ENCODE measurements around the gene ANKRD50. TPM values are rescaled to one million over a fixed set of nuclear protein-coding genes. Genes with fewer than 3 reads are reported as not detected.
A peak's percentile ranks its signal among the peaks of the same experiment; 100 is the strongest.

ANKRD50 gene, protein sequence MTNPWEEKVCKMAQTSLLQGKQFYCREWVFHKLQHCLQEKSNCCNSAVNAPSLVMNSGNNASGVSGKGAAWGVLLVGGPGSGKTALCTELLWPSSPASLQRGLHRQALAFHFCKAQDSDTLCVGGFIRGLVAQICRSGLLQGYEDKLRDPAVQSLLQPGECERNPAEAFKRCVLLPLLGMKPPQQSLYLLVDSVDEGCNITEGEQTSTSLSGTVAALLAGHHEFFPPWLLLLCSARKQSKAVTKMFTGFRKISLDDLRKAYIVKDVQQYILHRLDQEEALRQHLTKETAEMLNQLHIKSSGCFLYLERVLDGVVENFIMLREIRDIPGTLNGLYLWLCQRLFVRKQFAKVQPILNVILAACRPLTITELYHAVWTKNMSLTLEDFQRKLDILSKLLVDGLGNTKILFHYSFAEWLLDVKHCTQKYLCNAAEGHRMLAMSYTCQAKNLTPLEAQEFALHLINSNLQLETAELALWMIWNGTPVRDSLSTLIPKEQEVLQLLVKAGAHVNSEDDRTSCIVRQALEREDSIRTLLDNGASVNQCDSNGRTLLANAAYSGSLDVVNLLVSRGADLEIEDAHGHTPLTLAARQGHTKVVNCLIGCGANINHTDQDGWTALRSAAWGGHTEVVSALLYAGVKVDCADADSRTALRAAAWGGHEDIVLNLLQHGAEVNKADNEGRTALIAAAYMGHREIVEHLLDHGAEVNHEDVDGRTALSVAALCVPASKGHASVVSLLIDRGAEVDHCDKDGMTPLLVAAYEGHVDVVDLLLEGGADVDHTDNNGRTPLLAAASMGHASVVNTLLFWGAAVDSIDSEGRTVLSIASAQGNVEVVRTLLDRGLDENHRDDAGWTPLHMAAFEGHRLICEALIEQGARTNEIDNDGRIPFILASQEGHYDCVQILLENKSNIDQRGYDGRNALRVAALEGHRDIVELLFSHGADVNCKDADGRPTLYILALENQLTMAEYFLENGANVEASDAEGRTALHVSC (N-terminal part only)
- total RNA-seq (2016; rRNA removed; fragmentation: Illumina TruSeq; extraction: Trizol) (4.4 and 10.2 TPM in 2 replicates), polyA plus RNA-seq (2011; rRNA removed) (2.4 and 2.9 TPM in 2 replicates), polyA minus RNA-seq (2011; rRNA and poly(A)+ RNA removed; ENCODE audit: low replicate concordance) (6.4 and 14.7 TPM in 2 replicates), Bru-seq, nascent RNA (percentile 87 among the genes with signal in this experiment), BruChase-seq, experiment 1, labeled RNA remaining after a 6-hour chase (percentile 73 among the genes with signal in this experiment), BruChase-seq, experiment 2, labeled RNA remaining after a 2-hour chase (percentile 85 among the genes with signal in this experiment)
- 0.20 and 0.26 TPM in 2 replicates for total RNA-seq (2016; cell fraction: cytosol; rRNA removed; fragmentation: Illumina TruSeq; extraction: Trizol; ENCODE audit: low read depth)
- total RNA-seq (2016; cell fraction: insoluble cytoplasmic fraction; rRNA removed; fragmentation: Illumina TruSeq; extraction: Trizol): 4.2 and 9.8 TPM in 2 replicates
- 1.4 and 1.6 TPM in 2 replicates for total RNA-seq (2016; cell fraction: membrane; rRNA removed; fragmentation: Illumina TruSeq; extraction: Trizol)
- total RNA-seq (2016; cell fraction: nucleus; rRNA removed; fragmentation: Illumina TruSeq; extraction: Trizol): 8.3 and 8.4 TPM in 2 replicates
- 1.0 and 2.2 TPM in 2 replicates for polyA plus RNA-seq (2011; cell fraction: cytosol; rRNA removed)
- 2.6 and 3.1 TPM in 2 replicates for polyA plus RNA-seq (2011; cell fraction: nucleus; rRNA removed)
- 4.4 and 4.5 TPM in 2 replicates for polyA plus RNA-seq (2012)
- polyA plus RNA-seq (2016; cell fraction: cytosol; fragmentation: Illumina TruSeq; extraction: Trizol; ENCODE audit: low read depth): 0.08 and 0.10 TPM in 2 replicates
- 4.3 TPM in 2 replicates for polyA plus RNA-seq (2016; cell fraction: insoluble cytoplasmic fraction; fragmentation: Illumina TruSeq; extraction: Trizol; ENCODE audit: low read depth)
- polyA plus RNA-seq (2016; cell fraction: membrane; fragmentation: Illumina TruSeq; extraction: Trizol; ENCODE audit: low read depth): 0.32 and 0.40 TPM in 2 replicates
- 5.2 and 5.4 TPM in 2 replicates for polyA plus RNA-seq (2016; cell fraction: nucleus; fragmentation: Illumina TruSeq; extraction: Trizol; ENCODE audit: insufficient read depth, low read depth)
- polyA minus RNA-seq (2011; cell fraction: cytosol; rRNA and poly(A)+ RNA removed): 5.4 and 7.5 TPM in 2 replicates
- 18.7 and 26.4 TPM in 2 replicates for polyA minus RNA-seq (2011; cell fraction: nucleus; rRNA and poly(A)+ RNA removed)
- long read RNA-seq, experiment 1, partial matches to known transcripts: 1 of 1 reads
- long read RNA-seq, experiment 1, other reads (novel, unspliced or antisense): 0 of 1 reads
- long read RNA-seq, experiment 2, partial matches to known transcripts: 0 of 4 reads
- long read RNA-seq, experiment 2, other reads (novel, unspliced or antisense): 4 of 4 reads

DNA sequence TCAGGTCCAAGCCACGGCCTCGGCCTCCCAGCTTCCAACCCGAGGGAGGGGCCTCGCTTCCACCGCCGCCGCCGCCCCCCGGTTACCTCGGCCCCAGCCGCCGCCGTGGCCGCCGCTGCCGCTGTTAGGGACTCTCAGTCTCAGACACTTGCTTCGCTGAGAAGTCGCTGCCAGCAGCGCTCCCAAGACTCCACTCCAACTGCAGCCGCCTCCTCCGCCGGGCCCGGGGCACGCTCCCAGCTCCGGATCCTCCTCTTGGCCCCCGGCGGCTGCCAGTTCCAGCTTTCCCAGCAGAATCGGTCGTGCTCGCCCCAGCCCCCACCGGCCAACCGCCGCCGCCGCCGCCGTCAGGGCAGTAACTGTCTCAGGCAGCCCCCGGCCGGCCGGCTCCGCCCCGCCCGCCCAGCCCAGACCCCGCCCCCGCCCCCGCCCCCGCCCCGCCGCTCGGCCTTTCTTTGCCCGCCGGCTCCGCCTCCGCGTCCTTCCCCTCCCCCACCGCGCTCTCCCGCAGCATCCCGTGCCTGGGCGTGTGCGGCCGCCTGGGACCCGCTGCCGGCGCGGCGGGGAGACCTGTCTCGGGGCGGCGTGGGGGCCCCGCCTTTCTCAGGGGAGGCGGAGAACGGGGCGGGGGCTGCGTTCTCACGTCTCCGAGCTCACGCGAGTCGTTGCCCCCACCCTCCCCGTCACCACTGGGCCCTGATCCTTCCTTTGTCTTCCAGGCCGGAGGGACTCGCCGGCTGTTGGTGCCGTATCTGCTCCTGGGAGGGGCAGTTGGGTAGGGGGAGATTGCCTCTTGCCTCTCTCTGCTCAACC, at the start of gene ANKRD50:
Gene ANKRD50, minus strand, starts transcription at position 361 of the 813 bp plus-strand sequence. CDS start 2,221 bp downstream, outside the sequence.
- ATAC-seq (peak; percentile 82), DNase-seq (ENCODE audit: low spot score) (peak; percentile 74), FAIRE-seq (no peak)
- peak within 1 kb of the TSS; percentile 84 for H3K9ac ChIP-seq (ENCODE audit: insufficient read depth, low read depth, low read length)
- H3K4me3 ChIP-seq (replicated peaks in 1 of 3; ENCODE audit: insufficient read depth in 1 of 3, low read depth in 2 of 3, low read length in 3 of 3): peak within 1 kb of the TSS; percentile 80 to 89 (median 85)
- H3K4me2 ChIP-seq (ENCODE audit: low read depth, low read length): peak within 1 kb of the TSS; percentile 91
- intact Hi-C loops (cut with micrococcal nuclease; ENCODE audit: unreplicated experiment) (loop anchor here (2.0 to 5.0 kb wide), 2 partner anchors 45 to 182 kb away; no protein-coding TSS in a partner anchor), in situ Hi-C loops (cut with HindIII; ENCODE audit: extremely low pct_ligation_motif_present, low pct_unique_long_range_greater_than_20kb) (no loop called here)
- peak within 1 kb of the TSS; percentile 94 for H2AFZ ChIP-seq (ENCODE audit: low read length)
- H3K9me3 ChIP-seq (ENCODE audit: low read length): no peaks in the 10 kb centered on the region
- 11% methylated on average over 3 of the region's 85 CpGs for WGBS (ENCODE audit: low lambda C conversion rate)
- no peaks in the 10 kb centered on the region for H4K20me1 ChIP-seq (ENCODE audit: insufficient read depth, low read length)
- POLR2A ChIA-PET: interaction anchor here (0.6 to 2.4 kb wide), 5 partner anchors 20 to 602 kb away, joined by 3 to 12 read pairs (median 3); partner anchors contain the start of gene FAT4
- H3K36me3 ChIP-seq (replicated peaks in 1 of 2; ENCODE audit: control insufficient read depth in 1 of 2, insufficient read depth in 2 of 2, low read length in 2 of 2): no peaks in the 10 kb centered on the region
- peaks cover 21% of the 10 kb centered on the region for H3K79me2 ChIP-seq (ENCODE audit: insufficient read depth, low read length)
- H3K27me3 ChIP-seq (ENCODE audit: control insufficient read depth in 1 of 2, insufficient read depth in 2 of 2, low read length in 2 of 2): no peaks in the 10 kb centered on the region; a peak in 1 of 5 replicates
- peak within 1 kb of the TSS; percentile 87 for H3K27ac ChIP-seq (ENCODE audit: extremely low read length, insufficient read depth, low read length)
- no TSS peak for BruUV-seq (replicated peaks)
- peaks cover 36% of the 10 kb centered on the region for H3K4me1 ChIP-seq (ENCODE audit: insufficient read depth, low read length)
- CTCF ChIA-PET (ENCODE audit: low intra/inter-chr PET ratio, low total read pairs): no interaction called here
- TF ChIP-seq ZNF614 (CRISPR knock-in tag; IDR thresholded peaks at IDR 0.05; ENCODE audit: borderline replicate concordance) (no peak), GLI4 (CRISPR knock-in tag; IDR thresholded peaks at IDR 0.05; ENCODE audit: borderline replicate concordance) (no peak), FOXC1 (CRISPR knock-in tag; IDR thresholded peaks at IDR 0.05; ENCODE audit: borderline replicate concordance) (peak; percentile 76; the same call in 1 of the 2 replicates), ZBTB1 (CRISPR knock-in tag; IDR thresholded peaks at IDR 0.05; ENCODE audit: borderline replicate concordance) (no peak), MIER3 (CRISPR knock-in tag; IDR thresholded peaks at IDR 0.05; ENCODE audit: borderline replicate concordance) (0 out of 2 replicates have a peak, but pooled peaks have one; percentile 7), ZNF501 (CRISPR knock-in tag; IDR thresholded peaks at IDR 0.05) (no peak; the same call in 1 of the 2 replicates), MXD4 (CRISPR knock-in tag; IDR thresholded peaks at IDR 0.05) (no peak)
- TF ChIP-seq, protein P1, sequence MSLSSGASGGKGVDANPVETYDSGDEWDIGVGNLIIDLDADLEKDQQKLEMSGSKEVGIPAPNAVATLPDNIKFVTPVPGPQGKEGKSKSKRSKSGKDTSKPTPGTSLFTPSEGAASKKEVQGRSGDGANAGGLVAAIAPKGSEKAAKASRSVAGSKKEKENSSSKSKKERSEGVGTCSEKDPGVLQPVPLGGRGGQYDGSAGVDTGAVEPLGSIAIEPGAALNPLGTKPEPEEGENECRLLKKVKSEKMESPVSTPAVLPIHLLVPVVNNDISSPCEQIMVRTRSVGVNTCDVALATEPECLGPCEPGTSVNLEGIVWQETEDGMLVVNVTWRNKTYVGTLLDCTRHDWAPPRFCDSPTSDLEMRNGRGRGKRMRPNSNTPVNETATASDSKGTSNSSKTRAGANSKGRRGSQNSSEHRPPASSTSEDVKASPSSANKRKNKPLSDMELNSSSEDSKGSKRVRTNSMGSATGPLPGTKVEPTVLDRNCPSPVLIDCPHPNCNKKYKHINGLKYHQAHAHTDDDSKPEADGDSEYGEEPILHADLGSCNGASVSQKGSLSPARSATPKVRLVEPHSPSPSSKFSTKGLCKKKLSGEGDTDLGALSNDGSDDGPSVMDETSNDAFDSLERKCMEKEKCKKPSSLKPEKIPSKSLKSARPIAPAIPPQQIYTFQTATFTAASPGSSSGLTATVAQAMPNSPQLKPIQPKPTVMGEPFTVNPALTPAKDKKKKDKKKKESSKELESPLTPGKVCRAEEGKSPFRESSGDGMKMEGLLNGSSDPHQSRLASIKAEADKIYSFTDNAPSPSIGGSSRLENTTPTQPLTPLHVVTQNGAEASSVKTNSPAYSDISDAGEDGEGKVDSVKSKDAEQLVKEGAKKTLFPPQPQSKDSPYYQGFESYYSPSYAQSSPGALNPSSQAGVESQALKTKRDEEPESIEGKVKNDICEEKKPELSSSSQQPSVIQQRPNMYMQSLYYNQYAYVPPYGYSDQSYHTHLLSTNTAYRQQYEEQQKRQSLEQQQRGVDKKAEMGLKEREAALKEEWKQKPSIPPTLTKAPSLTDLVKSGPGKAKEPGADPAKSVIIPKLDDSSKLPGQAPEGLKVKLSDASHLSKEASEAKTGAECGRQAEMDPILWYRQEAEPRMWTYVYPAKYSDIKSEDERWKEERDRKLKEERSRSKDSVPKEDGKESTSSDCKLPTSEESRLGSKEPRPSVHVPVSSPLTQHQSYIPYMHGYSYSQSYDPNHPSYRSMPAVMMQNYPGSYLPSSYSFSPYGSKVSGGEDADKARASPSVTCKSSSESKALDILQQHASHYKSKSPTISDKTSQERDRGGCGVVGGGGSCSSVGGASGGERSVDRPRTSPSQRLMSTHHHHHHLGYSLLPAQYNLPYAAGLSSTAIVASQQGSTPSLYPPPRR (CRISPR knock-in tag; IDR thresholded peaks at IDR 0.05; ENCODE audit: borderline replicate concordance): no peak
